ENCODE results near the gene NR5A2.

NR5A2 gene

GRCh38 chr1:200027264-200027823, at the start of gene NR5A2:
Gene NR5A2 (plus strand): TSS chr1:200027710. CDS start chr1:200027848, 138 bp downstream.
- peak in 1 of 3 donors; percentile 17 for DNase-seq

GRCh38 chr1:199978408-199978940, 49.0 kb upstream of the NR5A2 start:
- DNase-seq: no peak

GRCh38 chr1:199979071-199979470, 48.4 kb upstream of the NR5A2 start:
- DNase-seq: no peak

GRCh38 chr1:199981584-199981983, 45.9 kb upstream of the NR5A2 start:
- DNase-seq: no peak

GRCh38 chr1:199982606-199983005, 44.9 kb upstream of the NR5A2 start:
- no peak for DNase-seq

- no peak for DNase-seq
Observed at GRCh38 chr1:199983531-199983930, 44.0 kb upstream of the NR5A2 start.

- DNase-seq: no peak
Observed at GRCh38 chr1:199995096-199995685, 32.3 kb upstream of the NR5A2 start.

DNA sequence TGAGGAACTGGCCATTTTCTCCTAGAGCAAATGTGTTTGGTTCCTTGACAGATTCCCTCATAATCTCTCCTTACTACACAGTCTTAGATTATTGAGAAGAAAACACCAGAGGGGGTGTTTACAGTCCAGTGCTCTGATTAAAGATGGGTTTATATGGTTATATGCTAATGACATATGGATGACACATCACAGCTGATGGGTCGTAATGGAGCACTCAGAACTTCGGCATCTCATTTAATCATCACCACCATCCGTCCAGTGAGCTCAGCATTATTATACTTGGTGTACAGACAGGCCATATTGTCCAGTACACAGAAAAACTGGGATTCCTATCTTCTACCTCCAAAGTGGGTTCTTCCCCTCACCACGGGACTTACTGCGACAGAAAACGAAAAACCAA, 22.3 kb upstream of the NR5A2 start:
- peak in 1 of 3 donors; percentile 3 for DNase-seq

DNA sequence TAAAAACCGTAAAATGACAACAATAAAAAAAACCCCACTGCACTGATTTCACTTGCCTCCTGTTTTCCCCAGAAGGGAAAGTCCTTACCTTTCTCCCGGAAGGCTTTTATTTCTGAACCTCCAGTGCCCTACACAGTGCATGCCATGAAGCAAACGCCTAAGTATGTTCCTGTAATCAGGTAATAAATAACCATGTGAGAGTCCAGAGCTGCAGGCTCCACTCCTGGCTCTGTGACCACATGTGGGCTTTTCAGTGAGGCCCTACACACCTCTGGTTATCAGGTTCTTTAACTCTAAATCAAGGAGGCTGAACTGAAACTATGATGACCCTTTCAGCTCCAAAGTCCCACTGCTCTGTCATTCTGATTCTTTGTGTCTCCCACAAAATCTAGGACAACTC, 20.8 kb upstream of the NR5A2 start:
- no peak for DNase-seq

DNA sequence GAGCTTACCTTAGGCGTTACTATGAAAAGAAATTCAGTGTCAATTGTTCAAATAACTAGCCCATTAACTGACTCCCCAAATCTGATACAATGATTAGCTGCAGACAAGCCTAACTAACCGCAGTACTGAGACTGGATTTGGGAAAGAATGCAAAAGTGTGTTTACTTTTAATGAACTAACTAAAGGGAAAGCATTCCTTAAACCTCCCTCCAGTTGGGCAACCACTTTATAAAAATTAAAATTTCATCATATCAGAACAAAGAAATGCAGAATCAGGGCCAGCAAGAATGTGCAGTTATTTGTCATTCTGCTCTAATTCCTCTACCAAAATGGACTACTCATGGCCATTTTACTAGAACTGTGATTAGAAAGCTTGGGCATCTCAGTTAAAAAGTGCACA, 11.7 kb upstream of the NR5A2 start:
- DNase-seq: peak in 1 of 3 donors; percentile 11

DNA sequence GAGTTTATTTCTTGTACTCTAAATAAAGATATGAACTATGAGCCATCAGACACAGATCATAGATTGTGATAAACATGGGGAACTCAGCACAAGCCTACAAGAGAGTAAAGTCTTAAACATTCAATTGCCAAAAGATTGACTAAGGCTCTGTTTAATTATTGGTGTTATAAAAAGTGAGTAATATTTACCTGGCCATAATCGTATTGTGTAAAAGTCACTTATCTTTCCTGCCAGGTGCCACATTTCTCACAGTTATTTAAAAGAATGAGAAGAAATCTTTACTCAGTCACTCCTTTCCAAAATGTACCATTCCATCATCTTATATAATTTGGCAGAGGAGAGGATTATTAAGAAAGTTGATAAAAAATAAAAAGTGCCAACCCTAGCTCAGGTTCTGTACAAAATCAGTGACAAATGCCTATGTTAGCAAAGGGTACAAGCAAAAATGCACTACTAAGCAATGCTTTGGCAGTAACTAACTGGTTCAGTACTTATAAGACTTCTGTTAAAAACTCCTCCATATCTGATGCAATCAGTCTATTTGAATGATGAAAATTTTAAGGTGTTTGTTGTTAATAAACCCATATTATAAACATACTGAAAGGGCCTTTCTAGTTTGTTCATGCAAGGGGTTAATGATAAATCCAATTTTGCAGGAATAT, 5.8 kb upstream of the NR5A2 start:
- DNase-seq: no peak

DNA sequence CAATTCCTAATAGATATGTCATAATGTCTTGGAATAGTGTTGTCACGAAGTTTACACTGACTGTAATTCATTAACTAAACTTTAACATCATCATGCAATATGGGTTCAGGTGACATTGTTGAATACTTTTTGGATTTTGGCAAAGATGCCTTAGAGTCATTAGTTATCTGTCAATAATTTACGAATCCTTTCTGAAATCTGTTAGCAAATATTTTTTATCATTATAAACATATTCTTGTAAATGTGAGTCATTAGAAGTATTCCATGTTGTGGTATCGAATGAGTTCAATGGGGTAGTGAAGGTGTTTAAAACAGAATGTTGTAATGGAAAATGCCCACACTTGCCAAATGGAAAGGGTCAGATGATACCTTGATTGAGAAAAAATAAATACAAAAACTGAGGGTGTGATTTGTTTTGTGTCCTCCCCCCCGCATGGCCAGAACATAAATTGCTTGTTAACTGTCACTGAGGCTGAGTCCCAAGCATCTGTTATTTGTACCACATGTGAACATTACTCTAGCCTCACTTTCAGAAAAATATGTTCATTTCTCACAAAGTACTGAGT, 5.2 kb upstream of the NR5A2 start:
- DNase-seq: peak in 1 of 3 donors; percentile 13

- DNase-seq: peak; percentile 64 to 67 (median 66)
Observed at GRCh38 chr1:200028586-200029034, 1.1 kb downstream of the NR5A2 start.

DNA sequence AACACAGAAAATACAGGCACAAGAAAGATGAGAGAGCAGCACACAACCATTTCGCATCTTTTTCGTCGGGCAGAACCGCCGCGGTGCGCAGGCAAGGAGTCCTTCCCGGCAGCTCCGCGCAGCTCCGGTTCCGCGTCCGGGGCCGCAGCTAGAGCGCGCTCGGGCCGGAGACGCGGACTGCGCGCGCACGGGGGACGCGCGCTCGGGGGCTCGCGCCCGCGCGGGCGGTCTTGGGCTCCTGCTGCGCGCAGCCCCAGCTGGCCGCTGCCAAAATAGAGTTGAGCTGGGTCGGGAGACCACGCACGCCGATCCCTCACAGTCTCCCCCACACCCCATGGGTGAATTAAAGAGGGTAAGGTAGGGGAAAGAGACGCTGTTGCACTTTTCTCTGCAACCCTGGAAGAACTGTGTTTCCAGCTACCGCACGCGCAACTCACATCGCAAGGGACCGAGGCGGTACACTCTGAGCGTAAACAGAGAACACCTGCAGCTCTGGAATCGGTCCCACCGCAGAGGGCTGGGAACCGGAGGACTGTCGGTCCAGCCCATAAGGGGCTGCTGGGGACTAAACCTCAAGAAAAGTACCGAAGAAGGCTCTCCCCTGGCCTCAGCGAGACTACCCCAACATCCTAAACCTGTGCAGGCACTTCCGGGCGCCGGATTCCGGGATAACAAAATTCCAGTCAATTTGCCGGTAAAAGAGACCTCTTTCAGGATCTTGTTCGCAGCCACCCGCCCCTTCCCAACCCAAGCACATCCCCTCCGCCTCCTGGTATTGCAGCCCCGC, 1.7 kb downstream of the NR5A2 start:
- DNase-seq: peak; percentile 38 to 73 (median 54)

- DNase-seq: peak in 1 of 3 donors; percentile 16
Observed at GRCh38 chr1:200029822-200030152, 2.3 kb downstream of the NR5A2 start.

DNA sequence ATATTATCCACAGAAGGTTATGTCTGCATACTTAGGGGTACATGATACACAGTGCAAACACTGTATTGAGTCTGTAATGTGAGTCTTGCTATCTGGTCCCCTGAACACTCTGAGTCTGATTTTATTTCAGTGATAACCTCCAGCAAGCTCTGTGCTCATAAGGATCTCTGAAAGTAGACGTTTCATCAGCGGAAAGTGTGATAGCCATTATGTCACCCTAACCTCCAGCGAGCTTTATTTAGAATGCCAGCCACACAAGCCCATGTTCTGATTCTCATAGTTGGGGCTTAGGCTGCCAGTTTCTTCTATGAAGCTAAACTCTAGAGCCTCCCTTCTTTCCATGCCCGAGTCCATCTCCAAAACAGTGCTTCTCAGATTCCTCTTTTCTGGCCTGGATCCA, 3.3 kb downstream of the NR5A2 start:
- peak in 1 of 3 donors; percentile 16 for DNase-seq

DNA sequence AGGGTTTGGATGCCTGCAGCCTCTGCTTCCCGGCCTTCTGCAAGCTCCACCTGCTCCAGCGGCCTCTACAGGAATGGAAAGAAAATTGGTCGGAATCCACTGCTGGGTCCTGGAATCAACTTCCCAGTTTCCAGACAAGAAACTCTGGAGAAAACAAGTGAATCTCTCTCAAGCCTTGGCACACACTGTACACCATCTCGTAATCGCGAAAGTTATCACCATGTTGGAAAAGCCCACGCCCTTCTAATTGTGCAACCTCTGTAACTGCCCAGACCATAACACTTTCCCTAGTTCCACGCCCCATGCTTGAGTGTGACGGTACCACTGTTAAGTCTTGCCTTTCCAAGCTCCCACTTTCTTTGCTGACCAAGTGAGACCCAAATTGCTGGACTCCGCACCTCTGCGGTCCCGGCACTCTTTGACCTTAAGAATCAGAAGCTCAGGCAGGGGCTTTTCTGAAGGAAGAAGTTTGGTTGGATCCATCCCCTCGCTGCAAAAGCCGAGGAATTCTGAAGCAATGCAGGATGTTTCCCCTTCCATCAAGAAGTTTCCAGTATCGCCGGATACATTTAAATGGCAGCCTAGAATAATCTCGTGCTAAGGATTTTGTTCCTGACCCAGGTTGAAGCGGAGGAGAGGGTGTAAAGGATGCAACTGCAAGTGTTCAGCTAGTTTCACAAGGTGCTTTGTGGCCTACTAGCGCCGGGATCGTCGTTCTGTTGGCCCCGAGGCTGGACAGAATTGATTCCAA, 6.2 kb downstream of the NR5A2 start:
- peak in 1 of 3 donors; percentile 39 for DNase-seq

GRCh38 chr1:200034262-200034557, 6.7 kb downstream of the NR5A2 start:
- DNase-seq: no peak

- peak in 2 of 3 donors; percentile 33 to 45 for DNase-seq
Observed at GRCh38 chr1:200034761-200035396, 7.4 kb downstream of the NR5A2 start.

DNA sequence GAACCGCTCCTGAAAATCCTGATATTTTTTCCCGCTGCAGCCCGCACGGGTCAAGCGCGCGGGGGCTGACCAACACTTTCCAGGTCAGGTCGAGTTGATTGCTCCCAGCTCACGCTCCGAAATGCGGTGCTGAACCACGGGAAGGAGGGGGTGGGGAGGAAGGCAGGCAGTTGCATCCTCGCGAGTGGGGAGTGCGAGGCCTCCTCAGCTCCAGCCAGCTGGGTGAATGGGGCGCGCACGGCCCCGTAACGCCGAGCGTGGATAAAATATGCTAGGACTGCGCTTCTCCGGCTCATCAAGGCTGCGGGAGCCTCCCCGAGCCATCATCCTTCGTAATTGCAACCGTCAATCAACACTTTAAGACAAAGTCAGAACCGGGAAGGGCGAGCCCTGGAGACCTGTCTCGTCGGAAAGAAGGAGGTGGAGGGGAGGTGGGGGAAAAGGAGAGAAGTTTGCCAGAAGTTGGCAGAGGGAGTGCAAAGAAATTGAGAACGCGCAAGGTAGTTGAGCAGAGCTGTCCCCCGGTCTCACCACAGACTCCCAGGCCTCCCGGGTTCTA, 8.0 kb downstream of the NR5A2 start:
- no peak for DNase-seq

GRCh38 chr1:200035956-200036618, 8.6 kb downstream of the NR5A2 start:
- no peak for DNase-seq

Data from suppressor macrophage treated with lipopolysaccharide for 1 hour (primary cell).